NB4 (cell line): Measurements from ENCODE around the gene CLASP1.

ENCODE experiments used
- CTCF ChIP-seq: IDR thresholded peaks from one replicate; pipeline ENCODE4 v1.5.1; 2012; ENCODE audit warnings: low read depth, low read length
- MYC ChIP-seq: IDR thresholded peaks from 2 replicates; pipeline ENCODE4 v1.6.1; 2011; ENCODE audit warnings: low read depth, low read length
- POLR2A ChIP-seq: IDR thresholded peaks from 2 replicates; pipeline ENCODE4 v1.6.1; 2011; ENCODE audit warnings: mild to moderate bottlenecking; ENCODE audit not compliant: insufficient read length; ENCODE audit errors: extremely low read depth

- TF ChIP-seq POLR2A (no peak), CTCF (no peak), MYC (no peak)
Observed at GRCh38 chr2:121408641-121409040, 240.6 kb downstream of the CLASP1 start.
